HepG2 (cell line): ENCODE measurements around the gene CTDNEP1. TPM values are rescaled to one million over a fixed set of nuclear protein-coding genes. Genes with fewer than 3 reads are reported as not detected.

Experiments used
- GATAD2A ChIP-seq: IDR thresholded peaks from 2 replicates; pipeline ENCODE4 v1.6.1; 2016
- GMEB2 ChIP-seq: IDR thresholded peaks from 2 replicates; pipeline ENCODE4 v1.6.1; 2016; ENCODE audit warnings: missing biosample characterization, missing genetic modification reagents, low read depth
- KAT7 ChIP-seq: IDR thresholded peaks from 2 replicates; pipeline ENCODE4 v1.6.1; 2018; ENCODE audit warnings: borderline replicate concordance, missing compliant biosample characterization
- NFRKB ChIP-seq: fragments of 450-650 bp; IDR thresholded peaks from 2 replicates; pipeline ENCODE4 v1.6.1; 2017
- PREB ChIP-seq: sonication (generic); formaldehyde crosslinking; IDR thresholded peaks from 2 replicates; pipeline ENCODE4 v1.4.0; 2020; ENCODE audit warnings: missing genetic modification reagents
- RAD51 ChIP-seq: fragments of 450-650 bp; IDR thresholded peaks from 2 replicates; pipeline ENCODE4 v1.6.1; 2016; ENCODE audit warnings: borderline replicate concordance
- SRSF9 ChIP-seq: fragments of 200-400 bp; formaldehyde crosslinking; IDR thresholded peaks from 2 replicates; pipeline ENCODE4 v1.6.1; 2018; ENCODE audit warnings: borderline replicate concordance, mild to moderate bottlenecking, low read depth, low read length; ENCODE audit not compliant: insufficient read depth, poor library complexity, severe bottlenecking
- TRAFD1 ChIP-seq: sonication (generic); formaldehyde crosslinking; IDR thresholded peaks from 2 replicates; pipeline ENCODE4 v1.5.1; 2020; ENCODE audit warnings: missing genetic modification reagents, mild to moderate bottlenecking, borderline replicate concordance
- ZBED4 ChIP-seq: sonication (generic); formaldehyde crosslinking; IDR thresholded peaks from 2 replicates; pipeline ENCODE4 v1.4.0; 2020; ENCODE audit warnings: missing genetic modification reagents, borderline replicate concordance
- ZNF136 ChIP-seq: sonication (generic); formaldehyde crosslinking; IDR thresholded peaks from 2 replicates; pipeline ENCODE4 v1.8.1; 2022; ENCODE audit warnings: low read depth, mild to moderate bottlenecking, moderate library complexity, missing genetic modification reagents
- ZNF280D ChIP-seq: sonication (generic); formaldehyde crosslinking; IDR thresholded peaks from 2 replicates; pipeline ENCODE4 v1.5.1; 2020; ENCODE audit warnings: mild to moderate bottlenecking, missing genetic modification reagents
- ZNF3 ChIP-seq: IDR thresholded peaks from 2 replicates; pipeline ENCODE4 v1.7.0; 2017; ENCODE audit warnings: inconsistent platforms
- ZNF326 ChIP-seq: sonication (generic); formaldehyde crosslinking; IDR thresholded peaks from 2 replicates; pipeline ENCODE4 v1.4.0; 2020; ENCODE audit warnings: missing genetic modification reagents, borderline replicate concordance
- ZNF460 ChIP-seq: sonication (generic); formaldehyde crosslinking; IDR thresholded peaks from 2 replicates; pipeline ENCODE4 v1.5.1; 2020; ENCODE audit warnings: missing genetic modification reagents, mild to moderate bottlenecking, borderline replicate concordance
- ZNF557 ChIP-seq: sonication (generic); formaldehyde crosslinking; IDR thresholded peaks from 2 replicates; pipeline ENCODE4 v1.4.0; 2020; ENCODE audit warnings: missing genetic modification reagents
- ZNF883 ChIP-seq: sonication (generic); formaldehyde crosslinking; IDR thresholded peaks from 2 replicates; pipeline ENCODE4 v1.5.1; 2020; ENCODE audit warnings: mild to moderate bottlenecking, missing genetic modification reagents; ENCODE audit errors: not compliant biosample characterization
- polyA plus RNA-seq, 8 experiments: library from polyadenylated mRNA; depleted of rRNA in 3 of 8; stranded (reverse) in 7 of 8; unstranded in 1 of 8; fragments of >200 nt; fragmentation: Illumina TruSeq in 4 of 8; extraction: Trizol in 4 of 8; gene quantifications; 2 replicates each; pipeline versions ENCODE4 v1.2.1 to v1.2.3, GENCODE V29; 2011 to 2016; ENCODE audit warnings: low read depth in 4 of 8, missing spikeins in 1 of 8, mixed read lengths in 1 of 8; ENCODE audit not compliant: insufficient read depth in 1 of 8
- total RNA-seq, 5 experiments: library from RNA; depleted of rRNA; stranded (reverse); fragments of >200 nt; fragmentation: Illumina TruSeq; extraction: Trizol; gene quantifications; 2 replicates each; pipeline ENCODE4 v1.2.3, GENCODE V29; 2016; ENCODE audit warnings: low read depth in 1 of 5

CTDNEP1 gene
- total and polyA plus RNA-seq, 2 of the 13 experiments (the other 11 are each of a cell fraction or from before 2014, with no cell fraction given), result 19.8 to 118 TPM

GRCh38 chr17:7258731-7259554 is 7.4 kb upstream of the CTDNEP1 start (continued):
- 0 out of 2 replicates have a peak, but pooled peaks have one; percentile 27 for TF ChIP-seq KAT7 (CRISPR knock-in tag)
- no peak for TF ChIP-seq ZNF557 (CRISPR knock-in tag)
- TF ChIP-seq RAD51, result no peak
- peak; percentile 42 for TF ChIP-seq ZNF883 (CRISPR knock-in tag)
- no peak for TF ChIP-seq SRSF9
- TF ChIP-seq GATAD2A (CRISPR knock-in tag), result peak; percentile 86
- TF ChIP-seq GMEB2 (CRISPR knock-in tag), result no peak
- no peak for TF ChIP-seq TRAFD1 (CRISPR knock-in tag)
- no peak for TF ChIP-seq PREB
- TF ChIP-seq ZNF460 (CRISPR knock-in tag), result no peak
- no peak for TF ChIP-seq ZNF3 (CRISPR knock-in tag)
- TF ChIP-seq ZNF326 (CRISPR knock-in tag), result no peak
- TF ChIP-seq NFRKB, result no peak
- TF ChIP-seq ZNF280D (CRISPR knock-in tag), result peak; percentile 80; the same call in 1 of the 2 replicates
- TF ChIP-seq ZBED4 (CRISPR knock-in tag), result no peak; the same call in 1 of the 2 replicates
- TF ChIP-seq ZNF136 (CRISPR knock-in tag), result no peak
